Esophagus squamous epithelium (tissue), 5 donors: ENCODE data around the gene GSTM5. TPM values are rescaled to one million over a fixed set of nuclear protein-coding genes. Genes with fewer than 3 reads are reported as not detected.

ENCODE experiments used
- DNase-seq: peaks from one replicate; lab custom pipeline; 2025; lab: John Stamatoyannopoulos, UW
- H3K27ac ChIP-seq, 4 donors: fragments of 200-600 bp; sonication (generic); one replicate each; pipeline ENCODE4 v1.5.1; 2016 to 2019; ENCODE audit warnings: mild to moderate bottlenecking in 1 of 4
- H3K27me3 ChIP-seq, 4 donors: fragments of 200-600 bp; sonication (generic); 1 replicate in 3 of 4; 2 replicates in 1 of 4; pipeline versions ENCODE4 v1.5.1 to v1.6.0; 2017 to 2021; ENCODE audit warnings: antibody characterized with exemption in 1 of 4
- H3K36me3 ChIP-seq, 3 donors: fragments of 200-600 bp; sonication (generic); one replicate each; pipeline ENCODE4 v1.5.1; 2016 to 2019
- H3K4me1 ChIP-seq, 3 donors: fragments of 200-600 bp; sonication (generic); one replicate each; pipeline ENCODE4 v1.5.1; 2017 to 2019
- H3K4me3 ChIP-seq, 4 donors: fragments of 200-600 bp; sonication (generic); 1 replicate in 3 of 4; 2 replicates in 1 of 4; pipeline ENCODE4 v1.5.1; 2016 to 2019; ENCODE audit warnings: mild to moderate bottlenecking in 2 of 4, moderate library complexity in 1 of 4
- H3K9me3 ChIP-seq, 3 donors: fragments of 200-600 bp; sonication (generic); one replicate each; pipeline ENCODE4 v1.5.1; 2016 to 2019
- POLR2A ChIP-seq, 4 donors: fragments of 450-650 bp; IDR thresholded peaks; one replicate each; pipeline ENCODE4 v1.6.1; 2017; ENCODE audit warnings: antibody characterized with exemption in 4 of 4, mild to moderate bottlenecking in 4 of 4, moderate library complexity in 3 of 4
- WGBS, 2 donors: methylation state at CpG; one replicate each; pipeline ENCODE4 v1.1.5; 2018; 5-methylcytosine and 5-hydroxymethylcytosine counted together
- intact Hi-C: fragments of 100-400 bp; cut with DNase I; formaldehyde crosslinking; loops from one replicate; pipeline ENCODE4 v1.15.0; 2022
- total RNA-seq, 4 donors: library from RNA; depleted of rRNA; stranded (reverse); fragments of >200 nt; gene quantifications; one replicate each; pipeline ENCODE4 v1.1.0, GENCODE V29; 2016
- TF ChIP-seq, protein P1 (sequence below), 6 experiments: fragments of 450-650 bp in 4 of 6; fragments of 200-600 bp in 2 of 6; sonication (generic) in 2 of 6; IDR thresholded peaks; one replicate each; pipeline ENCODE4 v1.5.1; 2016 to 2019; ENCODE audit warnings: antibody characterized with exemption in 6 of 6, mild to moderate bottlenecking in 4 of 6, moderate library complexity in 4 of 6
- donor health status: DM: yes; HTN: yes; CAD: no.

The GSTM5 gene
- total RNA-seq, 4 donors from 2014 or later = 2.2 to 4.6 TPM; not detected in 2

DNA sequence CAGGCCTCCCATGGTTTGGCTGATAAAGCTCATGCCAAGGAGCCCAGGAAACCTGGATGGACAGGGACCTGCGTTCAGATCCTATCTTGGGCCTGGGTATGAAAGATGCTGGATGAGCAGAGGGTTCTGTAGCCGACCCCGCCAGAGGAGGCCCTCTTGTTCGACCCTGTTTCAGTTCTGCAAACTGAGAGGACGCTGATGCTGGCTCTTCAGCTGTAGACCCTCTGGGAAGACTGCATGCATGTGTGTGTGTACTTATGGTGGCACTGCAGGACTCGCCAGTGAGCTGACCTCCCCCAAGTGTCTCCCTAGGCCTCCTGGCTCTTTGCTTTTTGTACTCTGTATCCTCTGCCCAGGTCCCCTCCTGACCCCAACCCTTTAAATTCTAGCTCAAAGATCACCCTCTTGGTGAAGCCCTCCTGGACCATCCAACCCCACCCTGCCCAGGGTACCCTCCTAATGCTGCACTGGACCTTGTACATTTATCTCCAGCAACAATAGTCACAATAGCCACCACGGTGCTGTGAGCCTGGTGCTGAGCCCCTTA is 50.1 kb downstream of the GSTM5 start:
- WGBS, 2 donors = 83 to 84% methylated on average over 3 to 6 of the region's 7 CpGs
- Histone ChIP-seq H3K27ac (no peak overlapping the region), H3K9me3 (no peaks in the 10 kb centered on the region), H3K4me3 (no peak overlapping the region), H3K36me3 (no peaks in the 10 kb centered on the region), H3K27me3 (no peaks in the 10 kb centered on the region), H3K4me1 (peaks cover 4 to 9% (median 8%) of the 10 kb centered on the region in 3 donors)
- TF ChIP-seq POLR2A (IDR thresholded peaks at IDR 0.05) = no peak
- DNase-seq = no peak
- intact Hi-C loops = no loop called here

DNA sequence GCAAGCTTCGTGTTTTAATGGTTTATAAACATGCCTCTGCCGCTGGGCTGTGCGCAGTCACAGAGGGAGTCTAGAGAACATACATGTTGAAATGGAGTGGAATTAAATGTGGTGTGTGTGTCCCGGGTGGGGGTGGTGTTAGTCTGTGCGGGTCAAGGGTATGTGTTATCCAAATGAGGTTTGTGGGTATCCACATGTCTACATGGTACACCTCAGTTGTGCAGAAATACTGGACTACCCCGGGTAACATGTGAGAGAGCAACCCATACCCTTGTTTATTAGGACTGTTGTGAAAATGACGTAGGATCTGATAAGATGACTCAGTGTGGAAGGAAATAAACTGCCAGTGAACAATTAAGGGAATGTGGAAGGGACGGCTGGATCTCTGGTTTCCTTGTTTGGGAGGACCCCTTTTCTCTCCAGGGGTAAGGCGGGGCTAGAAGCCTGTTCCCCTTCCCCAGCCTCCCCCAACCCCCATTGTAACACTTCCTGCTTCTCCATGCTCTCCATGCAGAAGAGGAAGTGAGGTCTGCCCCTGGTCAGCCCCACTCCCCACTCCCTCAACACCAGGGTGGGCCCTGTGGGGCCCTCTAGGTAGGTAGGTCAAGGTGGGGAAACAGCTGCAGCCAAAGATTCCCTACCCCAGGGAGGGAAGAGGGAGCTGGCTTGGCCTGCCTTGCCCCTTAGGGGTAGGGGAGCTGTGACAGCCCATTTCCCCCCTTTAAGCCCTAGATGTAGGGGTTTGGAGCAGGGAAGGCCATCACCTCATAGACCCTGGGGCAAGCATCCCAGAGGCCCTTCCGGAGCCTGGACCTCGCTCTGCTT is 51.0 kb downstream of the GSTM5 start:
- H3K27ac ChIP-seq = no peak overlapping the region
- no peaks in the 10 kb centered on the region for H3K36me3 ChIP-seq
- TF ChIP-seq POLR2A (IDR thresholded peaks at IDR 0.05) = no peak
- TF ChIP-seq, protein P1, sequence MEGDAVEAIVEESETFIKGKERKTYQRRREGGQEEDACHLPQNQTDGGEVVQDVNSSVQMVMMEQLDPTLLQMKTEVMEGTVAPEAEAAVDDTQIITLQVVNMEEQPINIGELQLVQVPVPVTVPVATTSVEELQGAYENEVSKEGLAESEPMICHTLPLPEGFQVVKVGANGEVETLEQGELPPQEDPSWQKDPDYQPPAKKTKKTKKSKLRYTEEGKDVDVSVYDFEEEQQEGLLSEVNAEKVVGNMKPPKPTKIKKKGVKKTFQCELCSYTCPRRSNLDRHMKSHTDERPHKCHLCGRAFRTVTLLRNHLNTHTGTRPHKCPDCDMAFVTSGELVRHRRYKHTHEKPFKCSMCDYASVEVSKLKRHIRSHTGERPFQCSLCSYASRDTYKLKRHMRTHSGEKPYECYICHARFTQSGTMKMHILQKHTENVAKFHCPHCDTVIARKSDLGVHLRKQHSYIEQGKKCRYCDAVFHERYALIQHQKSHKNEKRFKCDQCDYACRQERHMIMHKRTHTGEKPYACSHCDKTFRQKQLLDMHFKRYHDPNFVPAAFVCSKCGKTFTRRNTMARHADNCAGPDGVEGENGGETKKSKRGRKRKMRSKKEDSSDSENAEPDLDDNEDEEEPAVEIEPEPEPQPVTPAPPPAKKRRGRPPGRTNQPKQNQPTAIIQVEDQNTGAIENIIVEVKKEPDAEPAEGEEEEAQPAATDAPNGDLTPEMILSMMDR (IDR thresholded peaks at IDR 0.05) = no peak
- no peak overlapping the region for H3K4me3 ChIP-seq
- WGBS, 2 donors = 55 to 67% methylated on average over 8 of the region's 11 CpGs
- DNase-seq = no peak
- H3K4me1 ChIP-seq = peaks cover 4 to 9% (median 8%) of the 10 kb centered on the region in 3 donors
- H3K27me3 ChIP-seq = no peaks in the 10 kb centered on the region
- no peaks in the 10 kb centered on the region for H3K9me3 ChIP-seq
- intact Hi-C loops = no loop called here

DNA sequence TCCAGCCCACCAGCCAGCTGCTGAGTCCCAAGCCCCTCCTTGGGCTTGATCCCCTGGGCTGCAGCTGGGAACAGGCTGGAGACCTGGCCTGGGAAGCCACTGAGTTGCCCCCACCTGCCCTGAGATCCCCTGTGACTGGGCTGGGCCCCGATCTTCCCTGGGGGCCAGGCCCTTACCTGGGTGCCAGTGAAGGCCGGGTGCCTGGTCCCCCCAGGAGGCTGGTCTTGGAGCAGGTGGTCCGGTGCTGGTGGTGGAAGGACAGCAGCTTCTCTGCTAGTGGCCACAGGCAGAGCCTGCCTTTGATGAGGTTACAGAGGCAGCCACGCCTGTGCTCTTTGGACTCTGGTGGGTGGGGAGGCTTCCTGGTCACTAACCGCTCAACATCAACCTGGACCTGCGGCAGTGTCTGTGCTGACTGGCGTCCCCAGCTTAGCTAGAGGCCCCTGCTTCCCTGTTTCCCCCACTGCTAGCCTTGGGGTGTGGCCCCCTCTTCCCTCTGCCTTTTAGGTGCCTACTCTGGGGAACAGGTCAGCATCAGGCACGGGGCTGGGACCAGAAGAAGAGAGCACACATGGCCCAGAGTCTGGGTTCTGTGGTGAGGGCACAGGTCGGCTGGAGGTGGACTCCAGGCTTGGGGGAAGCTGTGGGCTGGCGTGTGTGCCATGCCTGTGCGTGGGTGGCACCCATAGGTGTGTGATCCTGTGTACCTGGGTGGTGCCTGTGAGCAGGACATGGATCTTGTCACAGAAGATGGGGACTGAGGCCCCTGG is 51.8 kb downstream of the GSTM5 start, which contains the start of gene EPS8L3:
EPS8L3 (minus strand) TSS at position 278 of the 770 bp plus-strand sequence. CDS start 2,174 bp downstream, outside the sequence.
- DNase-seq = no peak
- TF ChIP-seq POLR2A (IDR thresholded peaks at IDR 0.05) = no peak
- TF ChIP-seq, protein P1 (IDR thresholded peaks at IDR 0.05) = no peak
- Histone ChIP-seq H3K27ac (no peak within 1 kb of the TSS), H3K4me1 (peaks cover 4 to 9% (median 8%) of the 10 kb centered on the region in 3 donors), H3K9me3 (no peaks in the 10 kb centered on the region), H3K4me3 (no peak within 1 kb of the TSS), H3K27me3 (no peaks in the 10 kb centered on the region), H3K36me3 (no peaks in the 10 kb centered on the region)
- WGBS, 2 donors = 70 to 100% methylated on average over 2 of the region's 11 CpGs
- intact Hi-C loops = no loop called here

DNA sequence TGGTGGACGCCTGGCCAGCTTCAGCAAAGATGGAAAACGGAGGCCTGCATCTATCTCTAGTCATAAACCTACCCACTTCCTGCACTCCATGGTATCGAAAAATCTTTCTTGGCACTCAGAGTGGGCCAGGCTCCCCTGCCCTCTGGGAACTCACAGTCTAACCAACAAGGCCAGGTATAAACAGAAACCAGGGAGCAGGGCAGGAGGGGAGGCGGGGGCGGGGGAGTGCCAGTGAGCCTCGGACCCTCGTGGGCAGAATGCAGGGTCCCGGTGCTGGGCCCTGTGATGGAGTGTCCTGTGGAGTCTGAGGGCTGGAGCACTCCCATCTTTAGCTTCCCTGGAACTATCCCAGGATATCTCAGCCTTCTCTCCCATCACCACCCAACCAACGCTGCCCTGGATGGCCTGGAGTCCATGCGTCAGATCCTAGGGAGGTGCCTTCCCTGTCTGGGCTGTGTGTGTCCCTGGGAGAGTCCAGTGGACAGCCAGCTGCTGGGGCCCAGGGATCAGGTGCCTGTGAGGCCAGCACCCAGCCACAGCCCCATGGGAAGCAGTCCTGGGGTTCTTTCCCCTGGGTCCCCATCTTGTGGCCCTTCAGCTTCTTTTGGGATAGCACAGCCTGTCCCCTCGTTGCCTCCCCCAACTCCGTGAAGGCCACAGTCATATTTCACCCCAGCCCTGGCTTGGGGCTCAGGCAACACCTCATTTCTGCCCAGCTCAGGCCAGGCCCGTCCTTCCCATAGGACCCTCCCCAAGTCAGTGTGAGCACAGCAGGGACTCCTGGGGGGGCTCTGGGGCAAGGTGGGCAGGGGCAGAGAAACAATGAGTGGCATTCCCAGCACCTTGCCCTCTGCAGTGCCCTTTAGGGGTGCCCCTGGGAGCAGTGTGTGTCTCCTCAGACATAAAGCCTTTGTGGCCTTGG is 52.8 kb downstream of the GSTM5 start:
- TF ChIP-seq, protein P1 (IDR thresholded peaks at IDR 0.05) = no peak
- TF ChIP-seq POLR2A (IDR thresholded peaks at IDR 0.05) = no peak
- H3K4me1 ChIP-seq = peaks cover 4 to 9% (median 8%) of the 10 kb centered on the region in 3 donors
- intact Hi-C loops = no loop called here
- H3K9me3 ChIP-seq = no peaks in the 10 kb centered on the region
- no peak overlapping the region for H3K4me3 ChIP-seq
- no peaks in the 10 kb centered on the region for H3K36me3 ChIP-seq
- WGBS, 2 donors = 95% methylated on average over 4 of the region's 13 CpGs; no CpG with 5 or more reads in 1 of the 2 donors
- no peaks in the 10 kb centered on the region for H3K27me3 ChIP-seq
- H3K27ac ChIP-seq = no peak overlapping the region
- DNase-seq = no peak

DNA sequence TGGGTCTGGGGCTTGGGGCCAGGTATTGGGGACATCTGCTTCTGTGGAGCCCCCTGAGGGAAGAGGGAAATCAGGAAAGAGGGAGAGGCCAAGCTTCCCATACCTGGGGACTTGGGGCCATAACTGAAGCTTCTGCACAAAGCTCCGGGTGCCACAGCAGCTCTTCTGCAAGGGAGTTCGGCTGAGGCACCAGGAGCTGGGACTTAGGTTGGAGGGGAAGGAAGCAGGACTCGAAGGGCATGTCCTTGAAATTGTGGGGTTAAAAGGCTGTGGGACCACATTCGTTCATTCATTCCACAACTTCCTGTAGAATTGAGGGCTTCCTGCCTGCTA is 53.4 kb downstream of the GSTM5 start:
- DNase-seq = no peak
- no peak for TF ChIP-seq POLR2A (IDR thresholded peaks at IDR 0.05)
- TF ChIP-seq, protein P1 (IDR thresholded peaks at IDR 0.05) = no peak
- intact Hi-C loops = no loop called here
- Histone ChIP-seq H3K4me3 (no peak overlapping the region), H3K4me1 (peaks cover 4 to 9% (median 8%) of the 10 kb centered on the region in 3 donors), H3K9me3 (no peaks in the 10 kb centered on the region), H3K36me3 (no peaks in the 10 kb centered on the region), H3K27ac (no peak overlapping the region), H3K27me3 (no peaks in the 10 kb centered on the region)
- 63 to 73% methylated on average over 2 to 4 of the region's 4 CpGs for WGBS, 2 donors
